ENCODE measurements around the gene CRADD.

- TF ChIP-seq, protein P1, sequence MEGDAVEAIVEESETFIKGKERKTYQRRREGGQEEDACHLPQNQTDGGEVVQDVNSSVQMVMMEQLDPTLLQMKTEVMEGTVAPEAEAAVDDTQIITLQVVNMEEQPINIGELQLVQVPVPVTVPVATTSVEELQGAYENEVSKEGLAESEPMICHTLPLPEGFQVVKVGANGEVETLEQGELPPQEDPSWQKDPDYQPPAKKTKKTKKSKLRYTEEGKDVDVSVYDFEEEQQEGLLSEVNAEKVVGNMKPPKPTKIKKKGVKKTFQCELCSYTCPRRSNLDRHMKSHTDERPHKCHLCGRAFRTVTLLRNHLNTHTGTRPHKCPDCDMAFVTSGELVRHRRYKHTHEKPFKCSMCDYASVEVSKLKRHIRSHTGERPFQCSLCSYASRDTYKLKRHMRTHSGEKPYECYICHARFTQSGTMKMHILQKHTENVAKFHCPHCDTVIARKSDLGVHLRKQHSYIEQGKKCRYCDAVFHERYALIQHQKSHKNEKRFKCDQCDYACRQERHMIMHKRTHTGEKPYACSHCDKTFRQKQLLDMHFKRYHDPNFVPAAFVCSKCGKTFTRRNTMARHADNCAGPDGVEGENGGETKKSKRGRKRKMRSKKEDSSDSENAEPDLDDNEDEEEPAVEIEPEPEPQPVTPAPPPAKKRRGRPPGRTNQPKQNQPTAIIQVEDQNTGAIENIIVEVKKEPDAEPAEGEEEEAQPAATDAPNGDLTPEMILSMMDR (IDR thresholded peaks at IDR 0.05): no peak
- TF ChIP-seq POLR2A (IDR thresholded peaks at IDR 0.05): no peak
These were observed 169.9 kb downstream of the CRADD start for GRCh38 chr12:93846936-93847516.
